ENCODE measurements around the gene CSF1R. TPM values are rescaled to one million over a fixed set of nuclear protein-coding genes. Genes with fewer than 3 reads are reported as not detected.

The CSF1R gene
- total RNA-seq, 1 experiment from 2014 or later: 5.8 TPM

DNA sequence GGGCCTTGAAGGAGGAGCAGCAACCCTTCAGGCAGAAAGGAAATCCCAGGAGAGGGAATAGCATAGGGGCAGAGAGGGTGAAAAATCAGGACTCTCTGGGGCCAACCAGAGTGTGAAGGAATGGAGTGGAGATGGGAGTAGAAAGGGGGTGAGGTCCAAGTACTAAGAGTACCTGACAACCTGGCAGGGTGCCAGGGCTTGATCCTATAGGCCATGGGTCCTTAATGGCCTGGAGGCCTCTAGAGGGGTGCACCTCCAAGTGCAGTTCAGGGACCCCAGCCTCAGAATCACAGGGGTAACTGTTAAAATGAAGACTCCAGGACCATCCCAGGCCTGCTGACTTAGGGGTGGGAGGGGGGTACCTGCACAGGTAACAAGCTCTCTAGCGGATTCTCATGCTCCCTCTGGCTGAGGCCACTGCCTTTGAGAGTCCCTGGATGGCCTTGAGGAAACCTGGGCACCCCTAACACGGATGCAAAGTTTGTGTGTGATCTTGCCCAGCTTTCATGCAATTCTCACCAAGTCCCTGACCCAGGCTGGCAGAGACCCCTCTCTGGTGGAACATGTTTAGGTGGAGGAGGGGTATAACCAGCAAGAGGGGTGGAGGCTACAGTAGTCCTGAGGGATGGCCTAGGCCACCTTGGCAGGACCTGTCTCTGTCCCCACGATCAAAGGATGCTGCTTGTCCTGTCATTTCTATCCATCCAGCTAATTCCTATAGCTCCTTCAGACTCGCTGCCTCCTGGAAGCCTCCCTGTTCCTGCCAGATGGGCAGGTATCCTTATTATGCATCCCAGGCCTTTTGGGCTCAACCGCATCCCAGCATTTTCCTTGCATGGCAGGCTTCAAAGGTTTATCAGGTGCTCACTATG is 17.6 kb upstream of the CSF1R start:
- Histone ChIP-seq H3K36me3 (ENCODE audit: control insufficient read depth, insufficient read depth, low read length) (no peaks in the 10 kb centered on the region), H3K9me3 (no peaks in the 10 kb centered on the region), H3K4me1 (peaks cover 17% of the 10 kb centered on the region), H3K27me3 (replicated peaks; ENCODE audit: control insufficient read depth, insufficient read depth, low read length) (no peaks in the 10 kb centered on the region), H3K4me3 (ENCODE audit: low read depth, low read length) (no peak overlapping the region)
- no peak overlapping the region for H3K27ac Mint-ChIP-seq (ENCODE audit: unreplicated experiment)
- peaks cover 22% of the 10 kb centered on the region for H3K4me1 Mint-ChIP-seq (ENCODE audit: low read depth, unreplicated experiment)
- no peak overlapping the region for H3K4me3 Mint-ChIP-seq (ENCODE audit: unreplicated experiment)
- H3K9me3 Mint-ChIP-seq (ENCODE audit: unreplicated experiment): no peaks in the 10 kb centered on the region
- TF ChIP-seq, protein P1, sequence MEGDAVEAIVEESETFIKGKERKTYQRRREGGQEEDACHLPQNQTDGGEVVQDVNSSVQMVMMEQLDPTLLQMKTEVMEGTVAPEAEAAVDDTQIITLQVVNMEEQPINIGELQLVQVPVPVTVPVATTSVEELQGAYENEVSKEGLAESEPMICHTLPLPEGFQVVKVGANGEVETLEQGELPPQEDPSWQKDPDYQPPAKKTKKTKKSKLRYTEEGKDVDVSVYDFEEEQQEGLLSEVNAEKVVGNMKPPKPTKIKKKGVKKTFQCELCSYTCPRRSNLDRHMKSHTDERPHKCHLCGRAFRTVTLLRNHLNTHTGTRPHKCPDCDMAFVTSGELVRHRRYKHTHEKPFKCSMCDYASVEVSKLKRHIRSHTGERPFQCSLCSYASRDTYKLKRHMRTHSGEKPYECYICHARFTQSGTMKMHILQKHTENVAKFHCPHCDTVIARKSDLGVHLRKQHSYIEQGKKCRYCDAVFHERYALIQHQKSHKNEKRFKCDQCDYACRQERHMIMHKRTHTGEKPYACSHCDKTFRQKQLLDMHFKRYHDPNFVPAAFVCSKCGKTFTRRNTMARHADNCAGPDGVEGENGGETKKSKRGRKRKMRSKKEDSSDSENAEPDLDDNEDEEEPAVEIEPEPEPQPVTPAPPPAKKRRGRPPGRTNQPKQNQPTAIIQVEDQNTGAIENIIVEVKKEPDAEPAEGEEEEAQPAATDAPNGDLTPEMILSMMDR (IDR thresholded peaks at IDR 0.05; ENCODE audit: insufficient read depth in 1 of 2, low read depth in 1 of 2, low read length in 1 of 2, severe bottlenecking in 1 of 2, unreplicated experiment in 1 of 2): no peak
- no peaks in the 10 kb centered on the region for H3K36me3 Mint-ChIP-seq (ENCODE audit: insufficient read depth, unreplicated experiment)
- no peak for DNase-seq
- intact Hi-C loops (cut with micrococcal nuclease; ENCODE audit: unreplicated experiment): no loop called here
- H3K27me3 Mint-ChIP-seq (ENCODE audit: insufficient read depth, unreplicated experiment): no peaks in the 10 kb centered on the region
- no TSS peak for BruUV-seq (replicated peaks)
- CTCF ChIA-PET: interaction anchor here (0.5 kb wide), 1 partner anchor 51 kb away, joined by 3 read pairs; no protein-coding TSS in a partner anchor
- POLR2A ChIA-PET: no interaction called here

DNA sequence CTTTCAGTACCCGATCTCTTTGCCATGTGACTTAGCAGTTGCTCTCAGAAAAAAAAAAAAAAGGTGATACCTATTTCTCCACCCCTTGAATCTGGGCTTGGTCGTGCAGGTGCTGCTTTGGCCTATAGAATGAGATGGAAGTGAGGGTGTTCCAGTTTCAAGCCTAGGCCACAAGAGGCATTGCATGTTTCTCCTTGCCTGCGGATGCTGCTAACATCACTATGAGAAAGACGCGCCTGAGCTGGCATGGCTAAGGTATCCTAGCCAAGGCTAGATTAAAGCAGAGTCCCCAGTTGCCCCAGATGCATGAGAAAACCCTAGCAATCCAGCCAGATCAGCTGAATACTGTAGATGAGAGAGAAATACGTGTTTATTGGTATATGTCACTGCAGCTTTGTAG is 14.7 kb upstream of the CSF1R start:
- Mint-ChIP-seq H3K4me3 (ENCODE audit: unreplicated experiment) (no peak overlapping the region), H3K36me3 (ENCODE audit: insufficient read depth, unreplicated experiment) (no peaks in the 10 kb centered on the region), H3K4me1 (ENCODE audit: low read depth, unreplicated experiment) (no peaks in the 10 kb centered on the region), H3K27me3 (ENCODE audit: insufficient read depth, unreplicated experiment) (peaks cover 2% of the 10 kb centered on the region), H3K9me3 (ENCODE audit: unreplicated experiment) (no peaks in the 10 kb centered on the region), H3K27ac (ENCODE audit: unreplicated experiment) (no peak overlapping the region)
- no TSS peak for BruUV-seq (replicated peaks)
- TF ChIP-seq, protein P1 (IDR thresholded peaks at IDR 0.05; ENCODE audit: insufficient read depth in 1 of 2, low read depth in 1 of 2, low read length in 1 of 2, severe bottlenecking in 1 of 2, unreplicated experiment in 1 of 2): no peak
- H3K4me1 ChIP-seq: no peaks in the 10 kb centered on the region
- H3K9me3 ChIP-seq: no peaks in the 10 kb centered on the region
- CTCF ChIA-PET: interaction anchor here (1.1 kb wide), 1 partner anchor 21 kb away, joined by 5 read pairs; no protein-coding TSS in a partner anchor
- POLR2A ChIA-PET: no interaction called here
- no peak overlapping the region for H3K4me3 ChIP-seq (ENCODE audit: low read depth, low read length)
- H3K27me3 ChIP-seq (replicated peaks; ENCODE audit: control insufficient read depth, insufficient read depth, low read length): no peaks in the 10 kb centered on the region
- DNase-seq: no peak
- H3K36me3 ChIP-seq (ENCODE audit: control insufficient read depth, insufficient read depth, low read length): no peaks in the 10 kb centered on the region
- intact Hi-C loops (cut with micrococcal nuclease; ENCODE audit: unreplicated experiment): no loop called here

GRCh38 chr5:150097152-150097551 is 10.8 kb upstream of the CSF1R start:
- Histone ChIP-seq H3K4me3 (ENCODE audit: low read depth, low read length) (no peak overlapping the region), H3K36me3 (ENCODE audit: control insufficient read depth, insufficient read depth, low read length) (no peaks in the 10 kb centered on the region), H3K9me3 (no peaks in the 10 kb centered on the region), H3K27me3 (replicated peaks; ENCODE audit: control insufficient read depth, insufficient read depth, low read length) (no peaks in the 10 kb centered on the region), H3K4me1 (peaks cover 13% of the 10 kb centered on the region)
- Mint-ChIP-seq H3K4me1 (ENCODE audit: low read depth, unreplicated experiment) (peaks cover 10% of the 10 kb centered on the region), H3K36me3 (ENCODE audit: insufficient read depth, unreplicated experiment) (no peaks in the 10 kb centered on the region), H3K27ac (ENCODE audit: unreplicated experiment) (no peak overlapping the region), H3K27me3 (ENCODE audit: insufficient read depth, unreplicated experiment) (peaks cover 2% of the 10 kb centered on the region), H3K9me3 (ENCODE audit: unreplicated experiment) (no peaks in the 10 kb centered on the region), H3K4me3 (ENCODE audit: unreplicated experiment) (no peak overlapping the region)
- ChIA-PET POLR2A (no interaction called here), CTCF (interaction anchor here (0.5 to 0.7 kb wide), 3 partner anchors 16 to 121 kb away, joined by 3 to 7 read pairs (median 4); no protein-coding TSS in a partner anchor)
- DNase-seq: no peak
- TF ChIP-seq, protein P1 (IDR thresholded peaks at IDR 0.05; ENCODE audit: insufficient read depth in 1 of 2, low read depth in 1 of 2, low read length in 1 of 2, severe bottlenecking in 1 of 2, unreplicated experiment in 1 of 2): no peak
- BruUV-seq (replicated peaks): no TSS peak
- intact Hi-C loops (cut with micrococcal nuclease; ENCODE audit: unreplicated experiment): no loop called here
